A549 (cell line): ENCODE results near the gene DENND4B. TPM values are rescaled to one million over a fixed set of nuclear protein-coding genes. Genes with fewer than 3 reads are reported as not detected.

Experiments used
- ATAC-seq, 2 experiments: fragments of 200-7000 bp in 1 of 2; fragments of >200 bp in 1 of 2; cut with Nextera tagmentation in 1 of 2; cut with Tn5 transposase in 1 of 2; 3 replicates each; pipeline versions ENCODE4 v1.8.0 to v1.9.1; 2018 to 2020; ENCODE audit warnings: mild to moderate bottlenecking in 1 of 2, moderate library complexity in 1 of 2
- CTCF ChIA-PET: fragments of 300-600 bp; sonication (Branson Sonifier 250); formaldehyde crosslinking; extraction: SDS; loops from one replicate; lab custom pipeline; 2021; ENCODE audit warnings: antibody characterized with exemption, inconsistent platforms; lab: Yijun Ruan, JAX
- POLR2A ChIA-PET: fragments of 350-600 bp; formaldehyde crosslinking; extraction: SDS; loops from one replicate; lab custom pipeline; 2021; ENCODE audit warnings: antibody characterized with exemption, inconsistent platforms; lab: Yijun Ruan, JAX
- DNase-seq, 2 experiments: peaks; one replicate each; pipeline versions ENCODE4 v3.0.0 to v3.0.0-alpha.2; 2011 to 2016; ENCODE audit warnings: low read depth in 1 of 2, low spot score in 1 of 2
- FAIRE-seq: peaks from 2 replicates; lab custom pipeline; 2011; peaks lifted over from hg19 to GRCh38; lab: Jason Lieb, UNC
- H3K27ac ChIP-seq, 2 experiments: fragments of >200 bp; sonication (Bioruptor Twin); formaldehyde crosslinking; 3 replicates each; pipeline ENCODE4 v1.5.1; 2016 to 2017
- H3K4me1 ChIP-seq: fragments of >200 bp; sonication (Bioruptor Twin); formaldehyde crosslinking; 3 replicates; pipeline ENCODE4 v1.6.1; 2016
- H3K4me2 ChIP-seq: fragments of >200 bp; sonication (Bioruptor Twin); formaldehyde crosslinking; 3 replicates; pipeline ENCODE4 v1.6.1; 2016
- H3K4me3 ChIP-seq: fragments of >200 bp; sonication (Bioruptor Twin); formaldehyde crosslinking; 3 replicates; pipeline ENCODE4 v1.5.1; 2016
- H3K9me3 ChIP-seq: fragments of >200 bp; sonication (Bioruptor Twin); formaldehyde crosslinking; 3 replicates; pipeline ENCODE4 v1.6.1; 2016
- BHLHE40 ChIP-seq: IDR thresholded peaks from 2 replicates; pipeline ENCODE4 v1.6.1; 2012; ENCODE audit warnings: low read depth, low read length, inconsistent platforms
- CBX2 ChIP-seq: fragments of 200-600 bp; sonication (generic); IDR thresholded peaks from 2 replicates; pipeline ENCODE4 v1.6.1; 2016; ENCODE audit warnings: low read depth, mild to moderate bottlenecking, borderline replicate concordance
- CBX8 ChIP-seq: fragments of 200-600 bp; sonication (generic); IDR thresholded peaks from 2 replicates; pipeline ENCODE4 v1.6.1; 2016
- CHD4 ChIP-seq: fragments of 200-600 bp; sonication (generic); IDR thresholded peaks from 2 replicates; pipeline ENCODE4 v1.6.1; 2016; ENCODE audit warnings: antibody characterized with exemption, mild to moderate bottlenecking, borderline replicate concordance
- EHF ChIP-seq: fragments of 250-450 bp; sonication (Bioruptor Pico); IDR thresholded peaks from 2 replicates; pipeline ENCODE4 v1.5.0; 2020; ENCODE audit warnings: mild to moderate bottlenecking
- FOSL2 ChIP-seq, 2 experiments: fragments of 450-650 bp in 1 of 2; fragments of >200 bp in 1 of 2; sonication (Bioruptor Twin) in 1 of 2; formaldehyde crosslinking; IDR thresholded peaks; 2 replicates each; pipeline versions ENCODE4 v1.5.0 to v1.6.1; 2016 to 2020; ENCODE audit warnings: mild to moderate bottlenecking in 1 of 2, moderate library complexity in 1 of 2
- FOXS1 ChIP-seq: fragments of 250-450 bp; sonication (Bioruptor Pico); IDR thresholded peaks from 2 replicates; pipeline ENCODE4 v1.5.0; 2020; ENCODE audit warnings: mild to moderate bottlenecking, moderate library complexity
- GATA3 ChIP-seq: IDR thresholded peaks from 2 replicates; pipeline ENCODE4 v1.6.1; 2012; ENCODE audit warnings: borderline replicate concordance
- HDAC2 ChIP-seq: fragments of 200-600 bp; sonication (generic); IDR thresholded peaks from 2 replicates; pipeline ENCODE4 v1.6.1; 2016
- JUNB ChIP-seq: fragments of >200 bp; sonication (Bioruptor Twin); formaldehyde crosslinking; IDR thresholded peaks from 2 replicates; pipeline ENCODE4 v1.6.1; 2016
- KDM1A ChIP-seq: fragments of 200-600 bp; sonication (generic); IDR thresholded peaks from 2 replicates; pipeline ENCODE4 v1.6.1; 2016; ENCODE audit warnings: low read depth, mild to moderate bottlenecking
- MAFK ChIP-seq: fragments of 450-650 bp; IDR thresholded peaks from 2 replicates; pipeline ENCODE4 v1.6.1; 2014; ENCODE audit not compliant: partially characterized antibody
- MAX ChIP-seq: IDR thresholded peaks from 2 replicates; pipeline ENCODE4 v1.6.1; 2012
- NPAS2 ChIP-seq: fragments of 250-450 bp; sonication (Bioruptor Pico); IDR thresholded peaks from 2 replicates; pipeline ENCODE4 v1.8.0; 2022; ENCODE audit warnings: mild to moderate bottlenecking, moderate library complexity, borderline replicate concordance
- POLR2A ChIP-seq: IDR thresholded peaks from 2 replicates; pipeline ENCODE4 v1.6.1; 2012; ENCODE audit warnings: mild to moderate bottlenecking, low read length
- RAD21 ChIP-seq, 2 experiments: fragments of >200 bp in 1 of 2; sonication (Bioruptor Twin) in 1 of 2; formaldehyde crosslinking in 1 of 2; IDR thresholded peaks in 1 of 2; conservative IDR thresholded peaks in 1 of 2; 2 replicates in 1 of 2; 3 replicates in 1 of 2; pipeline ENCODE4 v1.6.1; 2012 to 2018; ENCODE audit warnings: inconsistent platforms in 1 of 2
- REST ChIP-seq: fragments of 200-600 bp; sonication (generic); IDR thresholded peaks from 2 replicates; pipeline ENCODE4 v1.6.1; 2016; ENCODE audit warnings: antibody characterized with exemption, mild to moderate bottlenecking, moderate library complexity
- SMC3 ChIP-seq: fragments of >200 bp; sonication (Bioruptor Twin); formaldehyde crosslinking; IDR thresholded peaks from 3 replicates; pipeline ENCODE4 v1.6.1; 2018; ENCODE audit warnings: inconsistent platforms
- SREBF2 ChIP-seq: fragments of 450-650 bp; IDR thresholded peaks from 2 replicates; pipeline ENCODE4 v1.6.1; 2014; ENCODE audit warnings: mild to moderate bottlenecking, moderate library complexity
- USF2 ChIP-seq: fragments of 450-650 bp; IDR thresholded peaks from 2 replicates; pipeline ENCODE4 v1.6.1; 2014; ENCODE audit warnings: antibody characterized with exemption
- WGBS: methylation state at CpG from one replicate; pipeline ENCODE4 v1.1.6; 2017; ENCODE audit errors: missing lambda C conversion rate; 5-methylcytosine and 5-hydroxymethylcytosine counted together
- polyA plus RNA-seq, 4 experiments: library from polyadenylated mRNA; depleted of rRNA in 3 of 4; stranded (reverse); fragments of >200 nt; fragmentation: RNase III in 1 of 4; extraction: RNeasy Plus Mini Kit Qiagen cat#74134 plus additional on column Dnase treatment in 1 of 4; gene quantifications; 2 replicates in 3 of 4; 3 replicates in 1 of 4; pipeline ENCODE4 v1.2.3, GENCODE V29; 2011 to 2017

The DENND4B gene
- polyA plus RNA-seq, 2 of the 4 experiments (the other 2 are of a cell fraction): 18.7 to 43.3 TPM

GRCh38 chr1:153945131-153945794 is 1.3 kb downstream of the DENND4B start (continued):
- no peak for TF ChIP-seq MAX
- TF ChIP-seq BHLHE40: no peak
- TF ChIP-seq SREBF2: no peak
- no peak for TF ChIP-seq SMC3
- no peak for TF ChIP-seq NPAS2 (CRISPR knock-in tag)
- TF ChIP-seq, all 56 proteins: peak for 0

GRCh38 chr1:153944827-153945117 is 1.7 kb downstream of the DENND4B start:
- H3K27ac ChIP-seq: peak overlapping the region; percentile 98 to 99; a peak in 4 of 6 replicates
- no peaks in the 10 kb centered on the region for H3K9me3 ChIP-seq
- ATAC-seq: no peak
- FAIRE-seq: no peak
- peak overlapping the region; percentile 89 for H3K4me2 ChIP-seq
- no peak for TF ChIP-seq GATA3
- TF ChIP-seq CHD4: no peak
- TF ChIP-seq USF2: no peak
- no peak for TF ChIP-seq SREBF2
- TF ChIP-seq FOXS1 (CRISPR knock-in tag): no peak
- TF ChIP-seq RAD21 (conservative IDR thresholded peaks at IDR 0.05 in 1 of 2, IDR thresholded peaks at IDR 0.05 in 1 of 2): no peak
- no peak for TF ChIP-seq CBX8
- TF ChIP-seq FOSL2 (IDR thresholded peaks at IDR 0.05): no peak
- TF ChIP-seq FOSL2 (CRISPR knock-in tag; IDR thresholded peaks at IDR 0.05): no peak
- no peak for TF ChIP-seq KDM1A
- no peak for TF ChIP-seq MAFK
- TF ChIP-seq SMC3: no peak
- no peak for TF ChIP-seq JUNB
- no peak for TF ChIP-seq HDAC2
- no peak for TF ChIP-seq CBX2
- TF ChIP-seq EHF (CRISPR knock-in tag): no peak
- TF ChIP-seq REST: no peak
- no peak for TF ChIP-seq POLR2A
- peak overlapping the region; percentile 99 for H3K4me3 ChIP-seq
- ChIA-PET CTCF (interaction anchor here (0.9 to 5.8 kb wide), 12 partner anchors 9 to 411 kb away, joined by 3 to 75 read pairs (median 6); partner anchors contain the start of genes CREB3L4, CRTC2, RAB13 and SLC39A1), POLR2A (interaction anchor here (1.1 to 1.8 kb wide), 3 partner anchors 15 to 33 kb away, joined by 3 to 7 read pairs (median 5); partner anchors contain the start of genes GATAD2B and JTB)
- H3K4me1 ChIP-seq: peaks cover 16% of the 10 kb centered on the region
- no peak for DNase-seq
- WGBS: 82% methylated on average over 3 of the region's 3 CpGs
